GM18511 (cell line): ENCODE results near the gene THBS1.

ENCODE experiments used
- ATAC-seq: cut with Tn5 transposase; IDR thresholded peaks from one replicate; pipeline ENCODE4 v1.9.1; 2021; ENCODE audit warnings: mild to moderate bottlenecking, moderate library complexity; ENCODE audit not compliant: unreplicated experiment

The THBS1 gene

GRCh38 chr15:39588531-39589192, 7.8 kb downstream of the THBS1 start:
- no peak for ATAC-seq

- ATAC-seq: no peak
These were observed 8.4 kb downstream of the THBS1 start for GRCh38 chr15:39589193-39589814.

GRCh38 chr15:39589815-39590644, 9.2 kb downstream of the THBS1 start:
- ATAC-seq: no peak

GRCh38 chr15:39591141-39591895, 10.4 kb downstream of the THBS1 start:
- no peak for ATAC-seq

- no peak for ATAC-seq
These were observed 11.0 kb downstream of the THBS1 start for GRCh38 chr15:39591896-39592315.

- ATAC-seq: no peak
These were observed 11.6 kb downstream of the THBS1 start for GRCh38 chr15:39592500-39592899.

- no peak for ATAC-seq
These were observed 12.3 kb downstream of the THBS1 start for GRCh38 chr15:39593071-39593655.

GRCh38 chr15:39593656-39594445, 13.0 kb downstream of the THBS1 start:
- no peak for ATAC-seq

GRCh38 chr15:39594446-39595337, 13.8 kb downstream of the THBS1 start:
- no peak for ATAC-seq

GRCh38 chr15:39595338-39596221, 14.7 kb downstream of the THBS1 start:
- ATAC-seq: no peak

GRCh38 chr15:39596358-39597051, 15.6 kb downstream of the THBS1 start:
- ATAC-seq: no peak

GRCh38 chr15:39597336-39597735, 16.5 kb downstream of the THBS1 start:
- ATAC-seq: no peak

- ATAC-seq: no peak
These were observed 16.9 kb downstream of the THBS1 start for GRCh38 chr15:39597751-39598185.

GRCh38 chr15:39598186-39598850, 17.4 kb downstream of the THBS1 start:
- no peak for ATAC-seq

- no peak for ATAC-seq
These were observed 18.3 kb downstream of the THBS1 start for GRCh38 chr15:39598958-39599845.

GRCh38 chr15:39599871-39600270, 19.0 kb downstream of the THBS1 start:
- no peak for ATAC-seq
